GM21576 (cell line): Measurements from ENCODE around the gene TMPRSS2.
"Not testable (repeated sequence)": the region's sequence is repeated elsewhere in the genome, so short reads cannot be mapped to it uniquely, and the experiment has no call there.

ENCODE experiments used
- ATAC-seq: cut with Tn5 transposase; IDR thresholded peaks from one replicate; pipeline ENCODE4 v1.9.1; 2021; ENCODE audit warnings: mild to moderate bottlenecking, moderate library complexity; ENCODE audit not compliant: unreplicated experiment

Gene TMPRSS2

DNA sequence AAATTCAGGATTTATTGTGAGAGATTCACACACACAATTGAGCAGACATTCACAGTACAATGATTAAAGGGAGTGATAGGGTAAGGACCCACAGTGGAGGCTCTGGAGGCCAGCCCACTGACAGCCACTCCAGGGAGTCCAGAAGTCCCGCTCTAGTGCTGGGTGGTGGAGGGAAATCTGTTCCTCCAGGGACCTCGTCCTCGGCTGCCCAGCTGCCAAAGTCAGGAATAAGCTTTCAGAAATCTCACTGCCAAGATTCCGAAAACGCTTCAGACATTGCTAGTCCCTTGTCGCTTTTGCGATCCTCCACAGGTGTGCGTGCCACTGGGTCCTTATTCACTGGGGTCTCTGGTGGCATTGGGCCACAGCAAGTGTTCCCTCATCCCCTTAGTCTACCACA is 79.6 kb downstream of the TMPRSS2 start:
- no peak for ATAC-seq

DNA sequence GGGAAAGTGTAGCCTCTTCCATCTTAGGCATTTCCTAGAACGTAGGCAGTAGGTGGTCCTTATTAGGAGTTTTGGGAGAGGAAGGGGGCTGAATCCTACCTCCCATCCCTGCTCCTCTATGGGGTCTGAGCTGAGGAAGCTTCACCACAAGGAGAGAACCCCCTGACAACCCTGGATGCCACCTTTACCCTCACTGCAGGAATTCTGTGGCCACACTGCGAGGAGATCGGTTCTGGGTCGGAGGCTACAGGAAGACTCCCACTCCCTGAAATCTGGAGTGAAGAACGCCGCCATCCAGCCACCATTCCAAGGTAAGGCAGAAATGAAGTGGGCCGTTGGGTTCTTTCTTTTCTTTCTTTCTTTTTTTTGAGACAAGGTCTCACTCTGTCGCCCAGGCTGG is 80.4 kb downstream of the TMPRSS2 start:
- no peak for ATAC-seq

DNA sequence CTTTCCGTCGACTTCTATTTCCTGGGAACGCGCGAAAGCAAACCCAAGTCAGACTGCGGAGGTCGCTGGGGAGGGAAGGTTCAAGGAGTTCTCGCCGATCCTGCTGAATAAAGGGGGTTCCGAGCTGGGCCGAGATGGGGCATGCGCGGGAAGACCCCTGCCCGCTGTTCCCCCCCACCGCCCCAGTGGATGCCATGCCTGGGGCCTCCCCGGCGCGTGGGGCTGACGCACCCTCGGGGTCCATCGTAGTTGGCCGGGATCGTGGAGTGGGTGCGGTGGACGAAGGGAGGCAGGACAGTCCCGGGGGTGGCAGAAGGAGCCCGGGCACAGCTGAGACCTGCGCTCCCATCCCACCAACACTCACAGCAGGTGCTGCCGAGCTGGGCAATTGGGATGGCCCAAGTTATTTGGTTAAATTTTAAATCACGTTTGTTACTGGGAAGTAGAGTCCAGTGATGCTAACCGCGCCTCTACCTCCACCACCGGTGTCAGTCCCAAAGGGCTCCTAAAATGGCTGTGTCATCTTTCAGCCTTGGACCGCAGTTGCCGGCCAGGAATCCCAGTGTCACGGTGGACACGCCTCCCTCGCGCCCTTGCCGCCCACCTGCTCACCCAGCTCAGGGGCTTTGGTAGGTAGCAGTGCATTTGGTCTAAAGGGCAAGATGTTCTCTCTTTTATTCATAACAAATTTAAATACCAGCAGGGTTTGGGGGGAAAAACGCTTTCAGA is 81.1 kb downstream of the TMPRSS2 start:
- ATAC-seq, result no peak

DNA sequence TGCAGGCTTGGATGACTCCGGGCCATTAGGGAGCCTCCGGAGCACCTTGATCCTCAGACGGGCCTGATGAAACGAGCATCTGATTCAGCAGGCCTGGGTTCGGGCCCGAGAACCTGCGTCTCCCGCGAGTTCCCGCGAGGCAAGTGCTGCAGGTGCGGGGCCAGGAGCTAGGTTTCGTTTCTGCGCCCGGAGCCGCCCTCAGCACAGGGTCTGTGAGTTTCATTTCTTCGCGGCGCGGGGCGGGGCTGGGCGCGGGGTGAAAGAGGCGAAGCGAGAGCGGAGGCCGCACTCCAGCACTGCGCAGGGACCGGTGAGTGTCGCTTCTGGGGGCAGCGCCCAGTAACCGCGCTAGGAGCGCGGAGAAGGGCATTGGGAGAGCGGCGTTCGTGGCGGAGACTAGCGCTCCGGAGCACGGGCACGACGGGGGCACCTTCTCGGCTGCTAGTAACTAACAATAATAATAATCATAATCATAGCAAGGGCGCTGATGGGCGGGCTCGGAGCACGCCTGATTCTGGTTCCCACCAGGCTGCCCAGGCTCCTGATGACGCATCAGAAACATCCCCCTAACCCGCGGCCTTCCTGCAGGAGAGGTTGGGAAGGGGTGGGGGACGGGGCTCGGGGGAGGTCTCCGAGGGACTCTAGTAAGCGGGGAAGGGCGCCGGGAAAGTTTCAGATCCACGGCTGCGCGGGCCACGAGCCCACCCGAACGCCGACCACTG is 81.8 kb downstream of the TMPRSS2 start, which contains the start of gene MX1:
Gene MX1, plus strand, starts transcription at position 286 of the 722 bp plus-strand sequence. CDS start 5,832 bp downstream, outside the sequence.
- ATAC-seq, result peak; percentile 79

DNA sequence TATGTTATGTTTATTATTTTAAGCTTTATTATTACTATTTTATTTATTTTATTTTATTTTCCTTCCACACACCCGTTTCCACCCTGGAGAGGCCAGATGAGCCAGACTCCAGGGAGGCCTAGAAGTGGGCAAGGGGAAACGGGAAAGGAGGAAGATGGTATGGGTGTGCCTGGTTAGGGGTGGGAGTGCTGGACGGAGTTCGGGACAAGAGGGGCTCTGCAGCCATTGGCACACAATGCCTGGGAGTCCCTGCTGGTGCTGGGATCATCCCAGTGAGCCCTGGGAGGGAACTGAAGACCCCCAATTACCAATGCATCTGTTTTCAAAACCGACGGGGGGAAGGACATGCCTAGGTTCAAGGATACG is 82.4 kb downstream of the TMPRSS2 start:
- no peak for ATAC-seq

DNA sequence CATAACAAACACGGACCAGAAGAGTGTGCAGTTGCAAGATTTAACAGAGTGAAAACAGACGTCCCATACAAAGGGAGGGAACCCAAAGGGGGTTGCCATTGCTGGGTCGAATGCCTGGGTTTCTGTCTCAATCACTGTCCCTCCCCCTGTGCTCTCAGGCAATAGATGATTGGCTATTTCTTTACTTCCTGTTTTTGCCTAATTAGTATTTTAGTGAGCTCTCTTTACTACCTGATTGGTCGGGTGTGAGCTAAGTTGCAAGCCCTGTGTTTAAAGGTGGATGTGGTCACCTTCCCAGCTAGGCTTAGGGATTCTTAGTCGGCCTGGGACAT is 84.7 kb downstream of the TMPRSS2 start:
- ATAC-seq, result not testable (repeated sequence)

DNA sequence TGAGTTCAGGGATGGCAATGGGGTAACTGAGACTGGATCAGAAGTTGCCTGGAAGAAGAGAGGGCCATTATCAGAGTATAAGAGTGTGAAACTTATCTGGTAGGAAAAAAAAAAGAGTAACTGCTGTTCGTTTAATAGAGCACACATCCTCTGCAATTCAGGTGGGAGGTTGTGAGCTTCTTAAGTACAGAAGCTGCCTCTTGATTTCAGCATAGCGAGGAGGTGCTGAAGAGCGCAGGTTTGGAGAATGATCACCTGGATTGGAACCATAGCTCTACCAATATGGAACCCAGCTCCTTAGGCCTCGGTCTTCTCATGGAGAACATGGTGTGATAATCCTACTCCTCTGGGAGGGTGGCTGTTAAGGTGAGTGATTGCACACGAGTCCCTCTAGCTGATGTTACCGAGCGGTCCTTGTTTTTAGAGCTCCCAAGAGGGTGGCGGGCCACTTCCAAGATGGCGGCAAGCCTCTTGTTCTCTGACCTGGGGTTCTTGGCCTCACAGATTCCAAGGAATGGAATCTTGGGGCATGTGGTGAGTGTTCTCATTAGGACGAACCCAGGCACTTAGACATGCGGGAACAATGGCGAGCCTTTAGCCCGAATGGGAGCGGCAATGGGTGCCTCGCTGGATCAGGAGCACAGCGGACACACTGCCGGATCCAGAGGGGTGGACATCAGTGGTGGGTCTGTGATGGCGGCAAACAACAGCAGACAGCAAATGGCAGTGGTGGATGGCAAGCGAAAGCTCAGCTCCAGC is 85.2 kb downstream of the TMPRSS2 start:
- no peak for ATAC-seq

DNA sequence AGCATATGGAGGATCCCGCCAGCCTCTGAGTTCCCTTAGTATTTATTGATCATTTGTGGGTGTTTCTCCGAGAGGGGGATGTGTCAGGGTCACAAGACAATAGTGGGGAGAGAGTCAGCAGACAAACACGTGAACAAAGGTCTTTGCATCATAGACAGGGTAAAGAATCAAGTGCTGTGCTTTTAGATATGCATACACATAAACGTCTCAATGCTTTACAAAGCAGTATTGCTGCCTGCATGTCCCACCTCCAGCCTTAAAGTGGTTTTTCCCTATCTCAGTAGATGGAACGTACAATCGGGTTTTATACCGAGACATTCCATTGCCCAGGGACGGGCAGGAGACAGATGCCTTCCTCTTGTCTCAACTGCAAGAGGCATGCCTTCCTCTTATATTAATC is 87.0 kb downstream of the TMPRSS2 start:
- ATAC-seq, result not testable (repeated sequence)

DNA sequence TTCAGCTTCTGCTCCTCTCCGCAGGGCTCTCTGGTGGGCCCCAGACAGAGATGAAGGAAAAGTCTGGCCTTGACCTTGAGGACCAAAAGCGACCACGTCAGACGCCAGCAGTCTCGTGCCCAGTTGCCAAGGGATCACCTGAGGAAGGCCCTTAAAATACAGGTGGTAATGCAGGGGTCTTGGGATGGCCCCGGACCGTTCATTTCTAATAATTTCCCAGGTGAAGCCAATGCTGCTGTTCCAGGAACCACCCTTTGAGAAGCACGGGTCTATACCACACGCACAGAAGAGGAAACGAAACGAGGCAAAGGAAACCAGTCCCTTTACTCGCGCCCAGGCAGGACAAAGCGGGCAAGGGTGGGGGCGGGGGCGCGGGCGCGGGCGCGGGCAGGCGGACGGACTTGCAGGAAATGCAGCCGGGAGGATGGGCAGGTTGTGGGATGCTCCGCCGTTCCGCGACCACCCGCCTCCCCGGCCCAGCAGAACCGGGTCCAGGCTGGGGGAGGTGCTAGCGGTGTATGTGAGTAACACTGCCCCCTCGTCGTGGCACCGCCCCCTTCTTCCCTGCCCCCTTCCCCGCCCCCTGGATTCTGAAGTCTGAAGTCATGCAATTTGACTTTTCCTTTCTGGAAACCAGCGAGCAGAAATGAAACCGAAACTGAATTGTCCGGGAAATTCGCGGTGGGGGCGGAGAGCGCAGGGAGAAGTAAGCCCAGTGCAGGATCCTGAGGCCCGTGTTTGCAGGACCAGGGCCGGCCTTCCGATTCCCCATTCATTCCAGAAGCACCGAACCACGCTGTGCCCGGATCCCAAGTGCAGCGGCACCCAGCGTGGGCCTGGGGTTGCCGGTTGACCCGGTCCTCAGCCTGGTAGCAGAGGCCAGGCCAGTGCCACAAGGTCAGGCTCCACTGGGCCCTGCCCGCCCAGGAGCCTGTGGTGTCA is 87.8 kb downstream of the TMPRSS2 start:
- peak; percentile 85 for ATAC-seq

DNA sequence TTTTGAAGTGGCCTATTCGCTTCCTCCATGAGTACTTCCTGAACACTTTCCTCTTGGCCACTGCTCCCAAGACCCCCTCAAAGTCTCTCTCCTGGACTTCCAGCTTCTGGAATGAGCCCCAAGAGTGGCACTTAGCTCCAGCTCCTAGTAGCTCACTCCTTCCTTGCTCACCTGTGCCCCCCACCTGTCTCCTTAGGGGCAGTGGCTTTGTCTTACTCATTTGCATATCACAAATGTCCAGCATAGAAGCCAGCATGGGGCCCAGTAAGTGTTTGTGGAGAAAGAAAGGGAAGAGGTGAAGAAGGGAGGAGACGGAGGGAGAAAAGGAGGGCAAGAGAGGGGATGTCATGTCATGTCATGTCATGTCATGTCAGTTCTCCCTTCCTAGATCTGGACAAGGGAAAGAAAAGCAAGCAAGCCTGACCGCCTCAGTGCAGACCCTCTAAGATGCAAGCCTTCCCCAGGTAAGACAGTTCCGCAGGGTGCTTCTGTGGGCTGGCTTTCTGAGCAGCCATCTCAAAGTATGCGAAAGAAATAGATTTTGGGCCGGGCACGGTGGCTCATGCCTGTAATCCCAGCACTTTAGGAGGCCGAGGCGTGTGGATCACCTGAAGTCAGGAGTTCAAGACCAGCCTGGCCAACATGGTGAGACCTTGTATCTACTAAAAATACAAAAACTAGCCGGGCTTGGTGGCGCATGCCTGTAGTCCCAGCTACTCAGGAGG is 88.8 kb downstream of the TMPRSS2 start:
- no peak for ATAC-seq

DNA sequence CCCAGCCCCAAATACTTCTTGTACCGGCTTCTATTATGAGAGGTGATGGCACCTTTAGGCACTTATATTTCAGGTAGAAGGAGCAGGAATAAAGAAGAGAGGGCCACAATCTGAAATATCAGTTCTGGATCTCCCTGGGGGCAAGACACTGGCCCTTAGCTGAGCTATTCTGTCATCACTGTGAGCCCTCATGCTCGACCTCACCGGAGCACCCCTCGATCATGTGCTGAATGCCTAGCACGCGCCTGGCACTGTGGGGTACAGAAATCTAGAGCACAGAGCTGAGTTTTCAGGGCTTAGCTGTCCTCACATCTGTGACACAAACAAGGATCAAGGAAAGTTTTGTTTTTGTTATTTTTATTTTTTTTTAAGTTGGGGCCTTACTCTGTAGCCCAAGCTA is 89.6 kb downstream of the TMPRSS2 start:
- no peak for ATAC-seq

DNA sequence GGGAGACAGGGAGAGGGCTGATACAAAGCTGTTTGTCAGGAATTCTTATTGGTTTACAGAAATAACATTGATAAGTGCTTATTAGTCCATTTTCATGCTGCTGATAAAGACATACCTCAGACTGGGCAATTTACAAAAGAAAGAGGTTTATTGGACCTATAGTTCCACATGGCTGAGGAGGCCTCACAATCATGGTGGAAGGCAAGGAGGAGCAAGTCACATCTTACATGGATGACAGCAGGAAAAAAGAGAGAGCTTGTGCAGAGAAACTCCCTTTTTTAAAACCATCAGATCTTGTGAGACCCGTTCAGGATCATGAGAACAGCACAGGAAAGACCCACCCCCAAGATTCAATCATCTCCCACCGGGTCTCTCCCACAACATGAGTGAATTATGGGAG is 90.5 kb downstream of the TMPRSS2 start:
- ATAC-seq, result not testable (repeated sequence)
